H1 (cell line): ENCODE measurements around the gene CCL25. TPM values are rescaled to one million over a fixed set of nuclear protein-coding genes. Genes with fewer than 3 reads are reported as not detected.

Experiments
- CTCF ChIA-PET: fragments of 300-600 bp; sonication (Branson Sonifier 250); formaldehyde crosslinking; loops from one replicate; lab custom pipeline; 2021; ENCODE audit not compliant: partially characterized antibody; lab: Charles Lee
- POLR2A ChIA-PET: fragments of 300-600 bp; sonication (Branson Sonifier 250); formaldehyde crosslinking; loops from one replicate; lab custom pipeline; 2021; ENCODE audit warnings: inconsistent platforms; ENCODE audit not compliant: partially characterized antibody; lab: Charles Lee
- DNase-seq, 2 experiments: peaks; one replicate each; pipeline versions ENCODE4 v3.0.0 to v3.0.0-alpha.2; 2010 to 2022; ENCODE audit warnings: low spot score in 2 of 2, low read depth in 1 of 2, mixed read lengths in 1 of 2
- FAIRE-seq: peaks from 2 replicates; lab custom pipeline; 2011; peaks lifted over from hg19 to GRCh38; lab: Jason Lieb, UNC
- H2AFZ ChIP-seq: 2 replicates; pipeline ENCODE4 v1.8.1; 2012; ENCODE audit warnings: low read length, inconsistent platforms
- H2AK5ac ChIP-seq: 2 replicates; pipeline ENCODE4 v1.6.1; 2013; ENCODE audit warnings: low read depth, low read length
- H2BK120ac ChIP-seq: replicated peaks from 2 replicates; pipeline ENCODE3; 2013; ENCODE audit warnings: low read depth, low read length, inconsistent platforms
- H2BK12ac ChIP-seq: 2 replicates; pipeline ENCODE4 v1.6.1; 2013; ENCODE audit warnings: low read depth, low read length
- H2BK15ac ChIP-seq: 2 replicates; pipeline ENCODE4 v1.6.1; 2013; ENCODE audit warnings: low read length
- H2BK20ac ChIP-seq: 2 replicates; pipeline ENCODE4 v1.6.1; 2013; ENCODE audit warnings: low read length
- H2BK5ac ChIP-seq: 2 replicates; pipeline ENCODE4 v1.6.1; 2013; ENCODE audit warnings: low read depth, low read length
- H3K14ac ChIP-seq: 2 replicates; pipeline ENCODE4 v1.6.1; 2013; ENCODE audit warnings: inconsistent platforms; ENCODE audit not compliant: insufficient read length
- H3K18ac ChIP-seq: 2 replicates; pipeline ENCODE4 v1.6.1; 2013; ENCODE audit warnings: low read length; ENCODE audit errors: extremely low read depth
- H3K23ac ChIP-seq: 2 replicates; pipeline ENCODE4 v1.6.1; 2013; ENCODE audit warnings: inconsistent platforms; ENCODE audit not compliant: insufficient read length
- H3K23me2 ChIP-seq: 2 replicates; pipeline ENCODE4 v1.6.1; 2013; ENCODE audit warnings: low read depth, low read length
- H3K27ac ChIP-seq: 2 replicates; pipeline ENCODE4 v1.6.1; 2011; ENCODE audit warnings: low read depth, low read length, inconsistent platforms
- H3K27me3 ChIP-seq, 4 experiments: replicated peaks in 1 of 4; 1 replicate in 1 of 4; 2 replicates in 3 of 4; pipeline versions ENCODE4 v1.6.1 to v1.8.1; 2011 to 2013; ENCODE audit warnings: low read length in 3 of 4, mild to moderate bottlenecking in 3 of 4, inconsistent platforms in 2 of 4, mixed read lengths in 2 of 4, moderate library complexity in 1 of 4; ENCODE audit not compliant: control insufficient read depth in 3 of 4, insufficient read depth in 3 of 4; ENCODE audit errors: extremely low read depth in 1 of 4
- H3K36me3 ChIP-seq, 4 experiments: 2 replicates each; pipeline versions ENCODE4 v1.6.1 to v1.8.1; 2011 to 2013; ENCODE audit warnings: mild to moderate bottlenecking in 4 of 4, low read length in 3 of 4, moderate library complexity in 2 of 4, control low read depth in 1 of 4, inconsistent platforms in 1 of 4; ENCODE audit not compliant: insufficient read depth in 4 of 4, control insufficient read depth in 2 of 4
- H3K4ac ChIP-seq: replicated peaks from 2 replicates; pipeline ENCODE3; 2013; ENCODE audit warnings: low read length, low read depth, mixed read lengths, inconsistent platforms; ENCODE audit not compliant: insufficient read length
- H3K4me1 ChIP-seq, 4 experiments: replicated peaks in 1 of 4; 1 replicate in 1 of 4; 2 replicates in 3 of 4; pipeline versions ENCODE4 v1.6.1 to v1.8.1; 2011 to 2013; ENCODE audit warnings: low read length in 3 of 4, inconsistent platforms in 2 of 4, mixed read lengths in 1 of 4; ENCODE audit not compliant: insufficient read depth in 4 of 4, control insufficient read depth in 3 of 4
- H3K4me2 ChIP-seq, 2 experiments: 2 replicates each; pipeline versions ENCODE4 v1.6.1 to v1.8.1; 2011 to 2013; ENCODE audit warnings: low read depth in 2 of 2, low read length in 2 of 2, control low read depth in 1 of 2, inconsistent platforms in 1 of 2, mild to moderate bottlenecking in 1 of 2; ENCODE audit not compliant: insufficient read depth in 1 of 2
- H3K4me3 ChIP-seq, 4 experiments: fragments of 200-600, 300-600 bp in 1 of 4; sonication (generic), shearing (Covaris generic), sonication (Bioruptor Twin) in 1 of 4; 2 replicates each; pipeline versions ENCODE4 v1.5.1 to v1.8.1; 2011 to 2016; ENCODE audit warnings: low read length in 4 of 4, low read depth in 3 of 4, control low read depth in 2 of 4, inconsistent platforms in 2 of 4, mild to moderate bottlenecking in 2 of 4, mixed read lengths in 1 of 4, moderate library complexity in 1 of 4; ENCODE audit not compliant: insufficient read depth in 2 of 4; ENCODE audit errors: extremely low read depth in 1 of 4
- H3K56ac ChIP-seq: replicated peaks from 2 replicates; pipeline ENCODE3; 2013; ENCODE audit warnings: low read depth, mild to moderate bottlenecking, mixed read lengths, low read length, inconsistent platforms; ENCODE audit not compliant: insufficient read length
- H3K79me1 ChIP-seq: 2 replicates; pipeline ENCODE4 v1.6.1; 2013; ENCODE audit warnings: low read depth, low read length, control low read depth
- H3K79me2 ChIP-seq, 2 experiments: 2 replicates each; pipeline versions ENCODE4 v1.6.1 to v1.8.1; 2012 to 2013; ENCODE audit warnings: low read length in 2 of 2, mild to moderate bottlenecking in 2 of 2, inconsistent platforms in 1 of 2; ENCODE audit not compliant: insufficient read depth in 2 of 2, control insufficient read depth in 1 of 2
- H3K9ac ChIP-seq, 4 experiments: replicated peaks in 1 of 4; 1 replicate in 1 of 4; 2 replicates in 3 of 4; pipeline versions ENCODE4 v1.6.1 to v1.8.1; 2011 to 2013; ENCODE audit warnings: low read depth in 3 of 4, low read length in 3 of 4, control low read depth in 2 of 4, mild to moderate bottlenecking in 2 of 4, moderate library complexity in 2 of 4, inconsistent platforms in 1 of 4; ENCODE audit errors: extremely low read depth in 1 of 4
- H3K9me3 ChIP-seq, 2 experiments: 2 replicates each; pipeline versions ENCODE4 v1.6.1 to v1.8.1; 2012 to 2013; ENCODE audit warnings: mild to moderate bottlenecking in 2 of 2, moderate library complexity in 2 of 2, control low read depth in 1 of 2, inconsistent platforms in 1 of 2, low read depth in 1 of 2, low read length in 1 of 2, mixed read lengths in 1 of 2; ENCODE audit not compliant: insufficient read depth in 2 of 2
- H4K20me1 ChIP-seq, 2 experiments: replicated peaks in 1 of 2; 2 replicates each; pipeline versions ENCODE3 to v1.8.1; 2011 to 2013; ENCODE audit warnings: inconsistent platforms in 2 of 2, low read length in 2 of 2, mild to moderate bottlenecking in 1 of 2; ENCODE audit not compliant: insufficient read depth in 2 of 2, control insufficient read depth in 1 of 2
- H4K5ac ChIP-seq: 2 replicates; pipeline ENCODE4 v1.6.1; 2013; ENCODE audit warnings: low read length, low read depth, mixed read lengths, inconsistent platforms; ENCODE audit not compliant: insufficient read length
- H4K8ac ChIP-seq: 2 replicates; pipeline ENCODE4 v1.8.0; 2013; ENCODE audit warnings: mild to moderate bottlenecking, moderate library complexity, low read length, inconsistent platforms; ENCODE audit not compliant: insufficient read depth; ENCODE audit errors: extremely low read depth
- H4K91ac ChIP-seq: replicated peaks from 2 replicates; pipeline ENCODE3; 2013; ENCODE audit warnings: low read length, mixed read lengths, inconsistent platforms; ENCODE audit not compliant: insufficient read length
- BCL11A ChIP-seq, 2 experiments: IDR thresholded peaks; one replicate each; pipeline ENCODE4 v1.6.1; 2011; ENCODE audit warnings: low read depth in 2 of 2, low read length in 2 of 2, mild to moderate bottlenecking in 2 of 2
- EZH2 ChIP-seq: fragments of 200-600 bp; sonication (generic); IDR thresholded peaks from 2 replicates; pipeline ENCODE4 v1.7.1; 2012; ENCODE audit warnings: low read depth, mild to moderate bottlenecking, moderate library complexity, low read length, inconsistent platforms; ENCODE audit not compliant: severe bottlenecking
- FOSL1 ChIP-seq: IDR thresholded peaks from 2 replicates; pipeline ENCODE4 v1.6.1; 2011; ENCODE audit warnings: mild to moderate bottlenecking, low read depth, low read length, moderate library complexity; ENCODE audit not compliant: insufficient read depth
- JUN ChIP-seq: IDR thresholded peaks from 2 replicates; pipeline ENCODE4 v1.6.1; 2011; ENCODE audit warnings: low read depth, mild to moderate bottlenecking, improper control_type of control experiment, low read length
- POLR2AphosphoS5 ChIP-seq: IDR thresholded peaks from 2 replicates; pipeline ENCODE4 v1.6.1; 2011; ENCODE audit warnings: low read depth, low read length
- RBBP5 ChIP-seq: IDR thresholded peaks from 2 replicates; pipeline ENCODE4 v1.7.1; 2012; ENCODE audit warnings: low read depth, mild to moderate bottlenecking, inconsistent platforms, low read length, moderate library complexity, borderline replicate concordance
- SIN3A ChIP-seq, 2 experiments: IDR thresholded peaks in 1 of 2; conservative IDR thresholded peaks in 1 of 2; 2 replicates each; pipeline ENCODE4 v1.6.1; 2011 to 2012; ENCODE audit warnings: low read length in 2 of 2, improper control_type of control experiment in 1 of 2, low read depth in 1 of 2, mild to moderate bottlenecking in 1 of 2
- SP2 ChIP-seq: IDR thresholded peaks from 2 replicates; pipeline ENCODE4 v1.6.1; 2012; ENCODE audit warnings: mild to moderate bottlenecking, low read length, inconsistent platforms
- SRF ChIP-seq: IDR thresholded peaks from 2 replicates; pipeline ENCODE4 v1.6.1; 2011; ENCODE audit warnings: mild to moderate bottlenecking, low read depth, low read length, moderate library complexity
- TBP ChIP-seq: IDR thresholded peaks from 2 replicates; pipeline ENCODE4 v1.6.1; 2011; ENCODE audit warnings: low read depth, low read length, improper control_type of control experiment
- TEAD4 ChIP-seq: IDR thresholded peaks from 2 replicates; pipeline ENCODE4 v1.6.1; 2012; ENCODE audit warnings: low read depth, low read length, inconsistent platforms, mixed read lengths
- WGBS, 2 experiments: shearing (Covaris generic) in 1 of 2; methylation state at CpG; one replicate each; pipeline versions ENCODE4 v1.1.6 to v1.1.7; 2013 to 2015; ENCODE audit warnings: low lambda C conversion rate in 2 of 2, mixed read lengths in 2 of 2, inconsistent platforms in 1 of 2, low coverage in 1 of 2, missing lambda C conversion rate in 1 of 2; ENCODE audit not compliant: insufficient replicate concordance in 2 of 2, insufficient coverage in 1 of 2, insufficient read length in 1 of 2; ENCODE audit errors: extremely low coverage in 1 of 2, missing lambda C conversion rate in 1 of 2; 5-methylcytosine and 5-hydroxymethylcytosine counted together
- polyA plus RNA-seq, 7 experiments: library from polyadenylated mRNA; depleted of rRNA in 3 of 7; stranded (reverse) in 5 of 7; unstranded in 2 of 7; fragments of >200 nt in 5 of 7; fragments of 200-250 nt in 2 of 7; gene quantifications; 1 replicate in 5 of 7; 2 replicates in 1 of 7; 4 replicates in 1 of 7; pipeline versions ENCODE4 v1.2.1 to v1.2.3, GENCODE V29; 2011 to 2013; ENCODE audit warnings: missing spikeins in 2 of 7, mixed read lengths in 2 of 7
- total RNA-seq: library from RNA; stranded (reverse); fragmentation: NEBNext Ultra II Directional; extraction: Animal tissue kit (Norgen Biotek cat#: 25700); gene quantifications from 2 replicates; pipeline ENCODE4 v1.2.1, GENCODE V29; 2021
- TF ChIP-seq, protein P1 (sequence below): IDR thresholded peaks from 2 replicates; pipeline ENCODE4 v1.6.1; 2012; ENCODE audit warnings: inconsistent platforms

Gene CCL25
- total and polyA plus RNA-seq, 2 of the 8 experiments (the other 6 are each of a cell fraction or from before 2014, with no cell fraction given), result 0.59 TPM; not detected in 1

DNA sequence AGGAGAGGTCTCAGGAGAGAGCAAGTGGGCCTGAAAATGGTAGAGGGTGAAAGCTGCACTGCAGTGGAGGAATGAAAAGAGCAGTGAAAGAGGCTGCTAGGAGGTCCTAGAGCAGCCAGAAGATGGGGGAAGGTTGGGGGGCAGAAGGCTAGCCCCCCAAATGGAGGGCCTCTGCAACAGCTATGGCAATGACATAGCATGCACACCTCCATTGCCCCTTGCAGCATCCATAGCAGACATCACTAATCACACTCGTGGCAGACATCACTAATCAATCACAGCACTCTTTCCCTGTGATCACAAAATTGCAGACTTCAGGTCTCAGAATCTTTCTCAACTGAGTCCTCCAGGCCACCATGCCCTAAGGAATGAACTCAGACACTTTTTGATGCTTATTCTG lies 21.9 kb downstream of the CCL25 start:
- ChIA-PET CTCF (interaction anchor here (0.8 to 1.9 kb wide), 2 partner anchors 39 to 130 kb away, joined by 3 to 5 read pairs; no protein-coding TSS in a partner anchor), POLR2A (interaction anchor here (1.4 kb wide), 1 partner anchor 17 kb away, joined by 4 read pairs; no protein-coding TSS in a partner anchor)
- H3K4me3 ChIP-seq, result no peak overlapping the region
- no peak overlapping the region for H3K23ac ChIP-seq
- 100% methylated on average over 1 of the region's 1 CpG; no CpG with 5 or more reads in 1 of the 2 experiments for WGBS, 2 experiments
- H3K23me2 ChIP-seq, result no peaks in the 10 kb centered on the region
- peaks cover 7 to 29% (median 17%) of the 10 kb centered on the region in 4 experiments; a peak in 7 of 8 replicates for H3K36me3 ChIP-seq
- H2AFZ ChIP-seq, result no peak overlapping the region
- no peak overlapping the region for H3K56ac ChIP-seq
- DNase-seq (no peak), FAIRE-seq (no peak)
- H3K79me2 ChIP-seq, result no peaks in the 10 kb centered on the region
- peaks cover 0 to 5% of the 10 kb centered on the region in 2 experiments for H4K20me1 ChIP-seq
- H3K27me3 ChIP-seq, result no peaks in the 10 kb centered on the region
- H3K9ac ChIP-seq, result no peak overlapping the region
- H4K91ac ChIP-seq, result no peak overlapping the region
- no peak overlapping the region for H2BK20ac ChIP-seq
- H3K27ac ChIP-seq, result no peak overlapping the region
- H3K4me2 ChIP-seq, result no peak overlapping the region
- H3K79me1 ChIP-seq, result no peaks in the 10 kb centered on the region
- H3K4me1 ChIP-seq, result no peaks in the 10 kb centered on the region
- H2BK5ac ChIP-seq, result no peak overlapping the region
- no peak overlapping the region for H4K8ac ChIP-seq
- no peak overlapping the region for H3K14ac ChIP-seq
- no peak overlapping the region for H2BK120ac ChIP-seq
- no peak overlapping the region for H4K5ac ChIP-seq
- no peak overlapping the region for H2BK15ac ChIP-seq
- TF ChIP-seq BCL11A (IDR thresholded peaks at IDR 0.05; ENCODE audit: low read depth in 2 of 2, low read length in 2 of 2) (no peak), SRF (peak; percentile 57; the same call in 1 of the 2 replicates), SP2 (no peak), TEAD4 (no peak), EZH2 (no peak), POLR2AphosphoS5 (0 out of 2 replicates have a peak, but pooled peaks have one; percentile 29), TBP (no peak), RBBP5 (no peak), SIN3A (conservative IDR thresholded peaks at IDR 0.05 in 1 of 2, IDR thresholded peaks at IDR 0.05 in 1 of 2; ENCODE audit: low read depth in 1 of 2, low read length in 2 of 2) (no peak), JUN (no peak), FOSL1 (no peak)
- TF ChIP-seq, protein P1, sequence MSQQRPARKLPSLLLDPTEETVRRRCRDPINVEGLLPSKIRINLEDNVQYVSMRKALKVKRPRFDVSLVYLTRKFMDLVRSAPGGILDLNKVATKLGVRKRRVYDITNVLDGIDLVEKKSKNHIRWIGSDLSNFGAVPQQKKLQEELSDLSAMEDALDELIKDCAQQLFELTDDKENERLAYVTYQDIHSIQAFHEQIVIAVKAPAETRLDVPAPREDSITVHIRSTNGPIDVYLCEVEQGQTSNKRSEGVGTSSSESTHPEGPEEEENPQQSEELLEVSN, result no peak
- H2BK12ac ChIP-seq, result no peak overlapping the region
- H2AK5ac ChIP-seq, result no peak overlapping the region
- no peak overlapping the region for H3K18ac ChIP-seq
- H3K4ac ChIP-seq, result no peak overlapping the region
- peaks cover 12 to 13% of the 10 kb centered on the region in 2 experiments for H3K9me3 ChIP-seq
